ENCODE data around the gene HNRNPUL1. TPM values are rescaled to one million over a fixed set of nuclear protein-coding genes. Genes with fewer than 3 reads are reported as not detected.

The HNRNPUL1 gene
- total and polyA plus RNA-seq, 2 donors (not counting 3 experiments of a cell fraction or from before 2014, with no cell fraction given), result 83.2 to 261 TPM

DNA sequence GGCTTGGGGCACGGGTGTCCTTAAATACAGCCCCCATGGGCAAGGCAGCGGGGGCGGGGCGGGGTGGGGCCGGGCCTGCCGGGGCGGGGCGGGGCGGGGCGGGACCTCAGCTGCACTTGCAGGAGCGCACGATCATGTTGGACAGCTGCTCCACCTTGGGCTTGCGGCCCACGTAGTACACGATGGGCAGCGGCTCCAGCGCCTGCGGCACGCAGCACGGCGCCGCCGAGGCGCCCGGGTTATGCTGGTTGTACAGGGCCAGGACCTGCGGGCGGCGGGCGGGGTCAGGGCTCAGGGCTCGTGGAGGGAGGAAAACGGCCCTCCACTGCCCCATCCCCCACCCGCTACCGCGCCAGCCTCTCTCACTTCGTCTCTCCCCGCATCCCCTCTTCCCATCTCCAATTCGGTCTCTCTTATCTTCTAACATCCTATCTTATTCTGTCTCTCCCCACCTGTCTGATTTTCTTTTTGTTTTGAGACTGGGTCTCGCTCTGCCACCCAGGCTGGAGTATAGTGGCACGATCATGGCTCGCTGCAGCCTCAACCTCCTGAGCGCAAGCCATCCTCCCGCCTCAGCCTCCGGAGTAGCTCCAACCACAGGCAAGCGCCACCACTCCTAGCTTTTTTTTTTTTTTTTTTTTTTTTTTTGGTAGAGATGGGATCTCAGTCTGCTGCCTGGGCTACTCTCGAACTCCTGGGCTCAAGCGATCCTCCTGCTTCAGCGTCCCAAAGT lies 66.9 kb downstream of the HNRNPUL1 start:
- Histone ChIP-seq H3K27me3 (ENCODE audit: control insufficient read depth in 2 of 2, insufficient read depth in 2 of 2, low read length in 2 of 2) (no peaks in the 10 kb centered on the region), H3K9me3 (replicated peaks; ENCODE audit: control insufficient read depth, insufficient read depth, low read length) (no peaks in the 10 kb centered on the region), H3K9ac (replicated peaks; ENCODE audit: extremely low read depth, insufficient read depth, low read length) (no peak overlapping the region), H3K79me2 (ENCODE audit: control insufficient read depth, insufficient read depth, low read length) (peaks cover 25% of the 10 kb centered on the region), H2AFZ (ENCODE audit: low read depth, low read length) (no peak overlapping the region), H3K4me3 (replicated peaks in 1 of 3; ENCODE audit: insufficient read depth in 1 of 3, low read depth in 1 of 3, low read length in 3 of 3) (no peak overlapping the region), H3K4me2 (ENCODE audit: insufficient read depth, low read length) (no peak overlapping the region), H3K27ac (ENCODE audit: insufficient read depth, low read depth, low read length) (no peak overlapping the region), H3K4me1 (ENCODE audit: control insufficient read depth, extremely low read depth, insufficient read depth, low read length) (peaks cover 36% of the 10 kb centered on the region), H3K9me1 (replicated peaks; ENCODE audit: control insufficient read depth, extremely low read depth, insufficient read depth, low read length) (no peaks in the 10 kb centered on the region), H4K20me1 (replicated peaks; ENCODE audit: control insufficient read depth, extremely low read depth, insufficient read depth, low read length) (no peaks in the 10 kb centered on the region), H3K36me3 (ENCODE audit: control insufficient read depth in 2 of 2, extremely low read depth in 1 of 2, insufficient read depth in 2 of 2, low read length in 2 of 2) (peaks cover 19 to 42% of the 10 kb centered on the region in 2 experiments)
- DNase-seq (ENCODE audit: low read depth, low spot score) (no peak), FAIRE-seq (no peak)
- TF ChIP-seq POLR2A (IDR thresholded peaks at IDR 0.05; ENCODE audit: low read depth, low read length) (no peak), POLR2AphosphoS5 (IDR thresholded peaks at IDR 0.05; ENCODE audit: insufficient read depth, low read depth, low read length) (no peak), JUN (IDR thresholded peaks at IDR 0.05; ENCODE audit: borderline replicate concordance, insufficient read depth, insufficient read length, low read depth) (no peak), EZH2 (IDR thresholded peaks at IDR 0.05; ENCODE audit: borderline replicate concordance, low read depth, low read length, severe bottlenecking) (no peak), FOS (IDR thresholded peaks at IDR 0.05; ENCODE audit: borderline replicate concordance, insufficient read depth, low read length) (no peak), GATA2 (IDR thresholded peaks at IDR 0.05; ENCODE audit: insufficient read depth, insufficient read length, low read depth, low read length) (no peak), MYC (IDR thresholded peaks at IDR 0.05; ENCODE audit: low read depth, low read length) (no peak)
- TF ChIP-seq, protein P1, sequence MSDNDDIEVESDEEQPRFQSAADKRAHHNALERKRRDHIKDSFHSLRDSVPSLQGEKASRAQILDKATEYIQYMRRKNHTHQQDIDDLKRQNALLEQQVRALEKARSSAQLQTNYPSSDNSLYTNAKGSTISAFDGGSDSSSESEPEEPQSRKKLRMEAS (IDR thresholded peaks at IDR 0.05; ENCODE audit: insufficient read depth, insufficient read length), result no peak
- TF ChIP-seq, protein P2, sequence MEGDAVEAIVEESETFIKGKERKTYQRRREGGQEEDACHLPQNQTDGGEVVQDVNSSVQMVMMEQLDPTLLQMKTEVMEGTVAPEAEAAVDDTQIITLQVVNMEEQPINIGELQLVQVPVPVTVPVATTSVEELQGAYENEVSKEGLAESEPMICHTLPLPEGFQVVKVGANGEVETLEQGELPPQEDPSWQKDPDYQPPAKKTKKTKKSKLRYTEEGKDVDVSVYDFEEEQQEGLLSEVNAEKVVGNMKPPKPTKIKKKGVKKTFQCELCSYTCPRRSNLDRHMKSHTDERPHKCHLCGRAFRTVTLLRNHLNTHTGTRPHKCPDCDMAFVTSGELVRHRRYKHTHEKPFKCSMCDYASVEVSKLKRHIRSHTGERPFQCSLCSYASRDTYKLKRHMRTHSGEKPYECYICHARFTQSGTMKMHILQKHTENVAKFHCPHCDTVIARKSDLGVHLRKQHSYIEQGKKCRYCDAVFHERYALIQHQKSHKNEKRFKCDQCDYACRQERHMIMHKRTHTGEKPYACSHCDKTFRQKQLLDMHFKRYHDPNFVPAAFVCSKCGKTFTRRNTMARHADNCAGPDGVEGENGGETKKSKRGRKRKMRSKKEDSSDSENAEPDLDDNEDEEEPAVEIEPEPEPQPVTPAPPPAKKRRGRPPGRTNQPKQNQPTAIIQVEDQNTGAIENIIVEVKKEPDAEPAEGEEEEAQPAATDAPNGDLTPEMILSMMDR (IDR thresholded peaks at IDR 0.05; ENCODE audit: extremely low read depth in 1 of 2, insufficient read depth in 1 of 2, low read depth in 1 of 2, low read length in 2 of 2), result no peak
- intact Hi-C loops (cut with micrococcal nuclease), result no loop called here
- ChIA-PET CTCF (interaction anchor here (1.0 kb wide), 2 partner anchors 22 to 127 kb away, joined by 4 read pairs; no protein-coding TSS in a partner anchor), POLR2A (no interaction called here)
- dilution Hi-C loops (cut with MboI; ENCODE audit: extremely low pct_ligation_motif_present, low sequenced_read_pairs), result no loop called here
- BruUV-seq (replicated peaks), result no TSS peak

Measured in endothelial cell of umbilical vein (primary cell).